Stimulated activated naive CD8-positive, alpha-beta T cell treated with anti-CD3 and anti-CD28 coated beads, Interleukin-15, amount 100 ng/mL, for 72 hours (primary cell): Measurements from ENCODE around the gene PLPPR1.
"Not testable (repeated sequence)": the region's sequence is repeated elsewhere in the genome, so short reads cannot be mapped to it uniquely, and the experiment has no call there.

ENCODE experiments used
- ATAC-seq: fragments of 150-1000 bp; cut with Tn5 transposase; 2 replicates; pipeline ENCODE4 v1.10.0; 2021; ENCODE audit warnings: mild to moderate bottlenecking, moderate library complexity
- DNase-seq, 2 donors: peaks; one replicate each; pipeline ENCODE4 v3.0.0; 2021 to 2022
- H3K27ac Mint-ChIP-seq, 2 donors: one replicate each; pipeline ENCODE4 v1.8.0; 2022; ENCODE audit warnings: mild to moderate bottlenecking in 2 of 2, mixed read lengths in 2 of 2, moderate library complexity in 2 of 2
- H3K27me3 Mint-ChIP-seq: one replicate; pipeline ENCODE4 v1.8.0; 2022; ENCODE audit warnings: mixed read lengths
- H3K4me1 Mint-ChIP-seq: one replicate; pipeline ENCODE4 v1.8.0; 2022; ENCODE audit warnings: mild to moderate bottlenecking, mixed read lengths
- H3K4me3 Mint-ChIP-seq, 2 donors: one replicate each; pipeline ENCODE4 v1.8.0; 2022; ENCODE audit warnings: mild to moderate bottlenecking in 2 of 2, mixed read lengths in 2 of 2, moderate library complexity in 1 of 2
- H3K9me3 Mint-ChIP-seq, 2 donors: one replicate each; pipeline ENCODE4 v1.8.0; 2022; ENCODE audit warnings: mixed read lengths in 2 of 2

PLPPR1 gene

GRCh38 chr9:101254733-101255433, 226.4 kb downstream of the PLPPR1 start:
- H3K27ac Mint-ChIP-seq = no peak overlapping the region

GRCh38 chr9:101264727-101265126, 236.2 kb downstream of the PLPPR1 start:
- H3K9me3 Mint-ChIP-seq = no peaks in the 10 kb centered on the region
- no peak overlapping the region for H3K4me3 Mint-ChIP-seq
- peaks cover 29% of the 10 kb centered on the region for H3K27me3 Mint-ChIP-seq
- H3K27ac Mint-ChIP-seq = no peak overlapping the region
- no peaks in the 10 kb centered on the region for H3K4me1 Mint-ChIP-seq
- DNase-seq = no peak
- ATAC-seq = no peak

More at GRCh38 chr9:101254733-101255433, 226.4 kb downstream of the PLPPR1 start:
- Mint-ChIP-seq H3K4me1 (no peaks in the 10 kb centered on the region), H3K9me3 (no peaks in the 10 kb centered on the region), H3K27me3 (peaks cover 7% of the 10 kb centered on the region), H3K4me3 (no peak overlapping the region)
- no peak for ATAC-seq
- DNase-seq = no peak

GRCh38 chr9:101265261-101265660, 236.7 kb downstream of the PLPPR1 start:
- Mint-ChIP-seq H3K27me3 (peaks cover 34% of the 10 kb centered on the region), H3K27ac (no peak overlapping the region), H3K4me3 (no peak overlapping the region), H3K9me3 (no peaks in the 10 kb centered on the region), H3K4me1 (no peaks in the 10 kb centered on the region)
- DNase-seq (no peak), ATAC-seq (no peak)

GRCh38 chr9:101268426-101268825, 239.9 kb downstream of the PLPPR1 start:
- Mint-ChIP-seq H3K4me3 (no peak overlapping the region), H3K4me1 (no peaks in the 10 kb centered on the region)

GRCh38 chr9:101269591-101270283, 241.2 kb downstream of the PLPPR1 start:
- no peaks in the 10 kb centered on the region for H3K4me1 Mint-ChIP-seq
- no peaks in the 10 kb centered on the region for H3K9me3 Mint-ChIP-seq
- DNase-seq (no peak), ATAC-seq (no peak)
- H3K27ac Mint-ChIP-seq = no peak overlapping the region
- H3K4me3 Mint-ChIP-seq = no peak overlapping the region
- peaks cover 30% of the 10 kb centered on the region for H3K27me3 Mint-ChIP-seq

More at GRCh38 chr9:101268426-101268825, 239.9 kb downstream of the PLPPR1 start:
- no peak for DNase-seq
- no peak for ATAC-seq
- no peaks in the 10 kb centered on the region for H3K9me3 Mint-ChIP-seq
- no peak overlapping the region for H3K27ac Mint-ChIP-seq
- H3K27me3 Mint-ChIP-seq = peaks cover 34% of the 10 kb centered on the region

GRCh38 chr9:101270302-101270701, 241.8 kb downstream of the PLPPR1 start:
- DNase-seq = no peak
- no peak overlapping the region for H3K27ac Mint-ChIP-seq
- H3K27me3 Mint-ChIP-seq = peaks cover 29% of the 10 kb centered on the region
- H3K4me3 Mint-ChIP-seq = no peak overlapping the region
- H3K9me3 Mint-ChIP-seq = no peaks in the 10 kb centered on the region
- ATAC-seq = no peak
- no peaks in the 10 kb centered on the region for H3K4me1 Mint-ChIP-seq

- H3K4me3 Mint-ChIP-seq = no peak overlapping the region
- ATAC-seq = no peak
- H3K9me3 Mint-ChIP-seq = no peaks in the 10 kb centered on the region
- H3K27me3 Mint-ChIP-seq = peaks cover 25% of the 10 kb centered on the region
- no peak overlapping the region for H3K27ac Mint-ChIP-seq
- DNase-seq = no peak
- H3K4me1 Mint-ChIP-seq = no peaks in the 10 kb centered on the region
Measured at GRCh38 chr9:101271102-101271501, 242.6 kb downstream of the PLPPR1 start.

- DNase-seq (no peak), ATAC-seq (no peak)
- no peak overlapping the region for H3K4me3 Mint-ChIP-seq
- H3K9me3 Mint-ChIP-seq = peaks cover 0 to 4% of the 10 kb centered on the region in 2 donors
- H3K27me3 Mint-ChIP-seq = peaks cover 40% of the 10 kb centered on the region
- no peaks in the 10 kb centered on the region for H3K4me1 Mint-ChIP-seq
- H3K27ac Mint-ChIP-seq = no peak overlapping the region
Measured at GRCh38 chr9:101274971-101275768, 246.6 kb downstream of the PLPPR1 start.

GRCh38 chr9:101275769-101276250, 247.3 kb downstream of the PLPPR1 start:
- ATAC-seq = no peak

GRCh38 chr9:101291043-101291442, 262.5 kb downstream of the PLPPR1 start:
- H3K4me1 Mint-ChIP-seq, H3K27ac Mint-ChIP-seq, ATAC-seq, DNase-seq, H3K4me3 Mint-ChIP-seq, H3K9me3 Mint-ChIP-seq: not testable (repeated sequence)
- H3K27me3 Mint-ChIP-seq = peaks cover 22% of the 10 kb centered on the region

More at GRCh38 chr9:101275769-101276250, 247.3 kb downstream of the PLPPR1 start:
- no peak overlapping the region for H3K27ac Mint-ChIP-seq
- DNase-seq = no peak
- H3K27me3 Mint-ChIP-seq = peaks cover 45% of the 10 kb centered on the region
- no peak overlapping the region for H3K4me3 Mint-ChIP-seq
- H3K4me1 Mint-ChIP-seq = no peaks in the 10 kb centered on the region
- peaks cover 0 to 4% of the 10 kb centered on the region in 2 donors for H3K9me3 Mint-ChIP-seq

GRCh38 chr9:101299901-101300300, 271.4 kb downstream of the PLPPR1 start:
- DNase-seq (no peak), ATAC-seq (no peak)
- no peak overlapping the region for H3K4me3 Mint-ChIP-seq
- no peak overlapping the region for H3K27ac Mint-ChIP-seq
- H3K9me3 Mint-ChIP-seq = no peaks in the 10 kb centered on the region
- no peaks in the 10 kb centered on the region for H3K4me1 Mint-ChIP-seq
- H3K27me3 Mint-ChIP-seq = peaks cover 14% of the 10 kb centered on the region

- Mint-ChIP-seq H3K4me1 (no peaks in the 10 kb centered on the region), H3K9me3 (no peaks in the 10 kb centered on the region), H3K27me3 (peaks cover 32% of the 10 kb centered on the region), H3K4me3 (no peak overlapping the region), H3K27ac (no peak overlapping the region)
- ATAC-seq = no peak
- no peak for DNase-seq
Measured at GRCh38 chr9:101307051-101307450, 278.5 kb downstream of the PLPPR1 start.

- H3K4me1 Mint-ChIP-seq = no peaks in the 10 kb centered on the region
- no peak for ATAC-seq
- DNase-seq = no peak
- H3K9me3 Mint-ChIP-seq = no peaks in the 10 kb centered on the region
- H3K27ac Mint-ChIP-seq = no peak overlapping the region
- no peak overlapping the region for H3K4me3 Mint-ChIP-seq
- peaks cover 32% of the 10 kb centered on the region for H3K27me3 Mint-ChIP-seq
Measured at GRCh38 chr9:101307524-101308213, 279.1 kb downstream of the PLPPR1 start.

GRCh38 chr9:101309139-101309538, 280.6 kb downstream of the PLPPR1 start:
- Mint-ChIP-seq H3K27ac (no peak overlapping the region), H3K9me3 (no peaks in the 10 kb centered on the region), H3K4me3 (no peak overlapping the region), H3K27me3 (peaks cover 32% of the 10 kb centered on the region), H3K4me1 (no peaks in the 10 kb centered on the region)
- DNase-seq (no peak), ATAC-seq (no peak)

- ATAC-seq (no peak), DNase-seq (no peak)
- H3K9me3 Mint-ChIP-seq = no peaks in the 10 kb centered on the region
- H3K4me3 Mint-ChIP-seq = no peak overlapping the region
- H3K27ac Mint-ChIP-seq = no peak overlapping the region
- no peaks in the 10 kb centered on the region for H3K4me1 Mint-ChIP-seq
- H3K27me3 Mint-ChIP-seq = peaks cover 21% of the 10 kb centered on the region
Measured at GRCh38 chr9:101311191-101311590, 282.7 kb downstream of the PLPPR1 start.
